HG02973 (cell line): ENCODE results near the gene ANTXR1.

Experiments used
- ATAC-seq: cut with Tn5 transposase; IDR thresholded peaks from one replicate; pipeline ENCODE4 v1.9.1; 2021; ENCODE audit warnings: moderate library complexity; ENCODE audit not compliant: unreplicated experiment

The ANTXR1 gene

GRCh38 chr2:69003731-69004130, 9.2 kb upstream of the ANTXR1 start:
- ATAC-seq = no peak

GRCh38 chr2:69007169-69007568, 5.8 kb upstream of the ANTXR1 start:
- no peak for ATAC-seq

GRCh38 chr2:69007603-69008002, 5.4 kb upstream of the ANTXR1 start:
- ATAC-seq = no peak

GRCh38 chr2:69010437-69011194, 2.4 kb upstream of the ANTXR1 start:
- ATAC-seq = no peak

GRCh38 chr2:69011611-69012157, 1.3 kb upstream of the ANTXR1 start:
- ATAC-seq = no peak

- no peak for ATAC-seq
These were observed 453 bp upstream of the ANTXR1 start for GRCh38 chr2:69012310-69013141.

GRCh38 chr2:69013840-69014821, 1.2 kb downstream of the ANTXR1 start:
- no peak for ATAC-seq

- no peak for ATAC-seq
These were observed 4.1 kb downstream of the ANTXR1 start for GRCh38 chr2:69017080-69017479.

GRCh38 chr2:69017835-69018234, 4.9 kb downstream of the ANTXR1 start:
- no peak for ATAC-seq

- no peak for ATAC-seq
These were observed 5.7 kb downstream of the ANTXR1 start for GRCh38 chr2:69018678-69019095.

GRCh38 chr2:69020496-69021426, 7.8 kb downstream of the ANTXR1 start:
- ATAC-seq = no peak

GRCh38 chr2:69021727-69022126, 8.7 kb downstream of the ANTXR1 start:
- ATAC-seq = no peak

- ATAC-seq = no peak
These were observed 9.6 kb downstream of the ANTXR1 start for GRCh38 chr2:69022548-69022947.

GRCh38 chr2:69023236-69023635, 10.3 kb downstream of the ANTXR1 start:
- no peak for ATAC-seq

GRCh38 chr2:69026026-69026425, 13.0 kb downstream of the ANTXR1 start:
- no peak for ATAC-seq

GRCh38 chr2:69026691-69027459, 13.9 kb downstream of the ANTXR1 start:
- no peak for ATAC-seq

- no peak for ATAC-seq
These were observed 17.9 kb downstream of the ANTXR1 start for GRCh38 chr2:69030800-69031428.

- no peak for ATAC-seq
These were observed 18.5 kb downstream of the ANTXR1 start for GRCh38 chr2:69031466-69031865.
